Stimulated activated CD4-positive, alpha-beta T cell treated with anti-CD3 and anti-CD28 coated beads, Interleukin-2, amount 100 ng/mL, for 48 hours (primary cell): ENCODE measurements around the gene AKT1.

Source experiments
- DNase-seq, 2 donors: peaks; one replicate each; pipeline ENCODE4 v3.0.0-alpha.2; 2020

Gene AKT1

GRCh38 chr14:104721505-104722431 is 73.8 kb downstream of the AKT1 start:
- no peak for DNase-seq
